Epidermal melanocyte (primary cell): ENCODE measurements around the gene NSG1.
"Not testable (repeated sequence)": the region's sequence is repeated elsewhere in the genome, so short reads cannot be mapped to it uniquely, and the experiment has no call there.

ENCODE experiments used
- DNase-seq: peaks from one replicate; pipeline ENCODE4 v3.0.0; 2011; ENCODE audit warnings: low spot score; ENCODE audit not compliant: insufficient read length

Gene NSG1, protein sequence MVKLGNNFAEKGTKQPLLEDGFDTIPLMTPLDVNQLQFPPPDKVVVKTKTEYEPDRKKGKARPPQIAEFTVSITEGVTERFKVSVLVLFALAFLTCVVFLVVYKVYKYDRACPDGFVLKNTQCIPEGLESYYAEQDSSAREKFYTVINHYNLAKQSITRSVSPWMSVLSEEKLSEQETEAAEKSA

GRCh38 chr4:4386736-4387392 is at the start of gene NSG1:
Gene NSG1 (plus strand): TSS chr4:4387102. CDS start chr4:4387630, 528 bp downstream.
- DNase-seq = no peak

DNA sequence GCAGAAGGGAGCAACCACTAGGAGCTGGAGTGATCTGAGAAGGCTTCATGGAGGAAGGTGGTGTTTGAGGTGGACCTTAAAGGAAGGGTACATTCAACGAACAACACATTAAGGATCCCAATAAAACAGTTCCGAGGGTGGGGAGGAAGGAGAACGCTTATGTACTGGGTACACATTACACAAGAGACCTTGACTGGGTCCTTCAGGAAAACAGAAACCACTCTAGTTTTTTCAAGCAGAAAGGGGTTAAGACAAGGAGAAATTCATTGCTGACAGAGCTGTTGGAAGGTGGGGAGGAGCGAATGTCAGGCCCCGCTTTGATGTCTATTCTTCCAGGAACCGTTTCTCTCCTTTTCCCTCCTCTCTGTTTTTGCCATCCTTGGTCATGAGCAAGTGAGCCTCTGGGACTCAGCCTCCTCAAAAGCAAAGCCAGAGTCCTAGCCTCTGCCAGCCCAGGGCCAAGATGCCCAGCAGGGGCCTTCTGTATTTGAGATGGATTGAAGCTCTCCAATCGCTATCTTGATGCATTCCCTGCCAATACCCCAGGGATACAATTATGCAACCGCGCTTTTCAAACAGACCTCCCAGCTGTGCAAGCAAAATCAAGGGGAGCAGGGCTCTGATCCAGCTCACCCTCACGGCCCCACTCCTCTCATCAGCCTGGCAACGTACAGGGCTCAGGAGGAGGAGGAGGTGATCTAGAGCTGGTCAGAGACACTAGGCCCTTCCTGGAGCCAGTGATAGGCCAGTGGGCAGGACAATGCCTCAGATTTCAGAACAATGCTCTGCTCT is 48.5 kb upstream of the NSG1 start:
- DNase-seq = no peak

- DNase-seq = no peak
Measured at GRCh38 chr4:4339504-4340085, 47.3 kb upstream of the NSG1 start.

GRCh38 chr4:4341861-4342650 is 44.8 kb upstream of the NSG1 start:
- no peak for DNase-seq

DNA sequence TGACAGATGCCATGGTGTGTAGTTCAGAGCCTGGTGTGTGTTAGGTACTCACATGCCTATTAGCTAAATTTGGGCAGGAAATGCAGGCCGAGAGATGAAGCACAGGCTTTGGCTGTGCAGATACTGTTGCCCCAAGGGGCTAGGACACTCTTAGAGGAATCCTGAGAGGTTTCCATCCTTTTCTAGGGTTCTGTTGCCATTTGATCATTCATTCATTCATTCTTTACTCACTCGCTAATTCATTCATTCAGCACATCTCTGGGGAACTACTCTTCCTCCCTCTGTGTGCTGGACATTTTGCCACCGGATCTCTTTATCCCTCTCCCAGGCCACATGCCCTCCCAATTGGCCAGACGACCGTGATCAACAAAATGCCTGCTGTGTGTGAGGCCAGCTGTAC is 43.9 kb upstream of the NSG1 start:
- DNase-seq = no peak

DNA sequence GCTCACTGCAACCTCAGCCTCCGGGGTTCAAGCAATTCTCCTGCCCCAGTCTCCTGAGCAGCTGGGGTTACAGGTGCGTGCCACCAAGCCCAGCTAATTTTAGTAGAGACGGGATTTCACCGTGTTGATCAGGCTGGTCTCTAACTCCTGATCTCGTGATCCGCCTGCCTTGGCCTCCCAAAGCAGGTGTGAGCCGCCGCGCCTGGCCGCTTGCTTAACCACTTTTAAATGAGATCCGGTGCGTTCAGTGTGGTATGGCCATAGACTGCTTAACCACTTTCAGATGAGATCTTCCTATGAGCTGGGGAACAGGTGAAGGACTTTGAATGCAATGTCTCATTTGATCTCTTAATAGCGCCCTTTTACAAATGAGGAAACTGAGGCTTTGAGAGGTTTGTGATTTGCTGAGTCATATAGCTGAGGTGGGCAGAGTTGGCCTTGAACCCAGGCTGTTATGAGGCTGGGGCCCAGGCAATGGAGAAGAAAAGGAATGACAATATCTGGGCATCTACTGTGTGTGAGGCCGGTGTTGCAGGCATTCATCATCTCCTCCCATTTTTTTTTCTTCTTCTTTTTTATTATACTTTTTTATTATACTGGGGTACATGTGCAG is 41.9 kb upstream of the NSG1 start:
- no peak for DNase-seq

GRCh38 chr4:4347585-4347984 is 39.3 kb upstream of the NSG1 start:
- no peak for DNase-seq

GRCh38 chr4:4348585-4348984 is 38.3 kb upstream of the NSG1 start:
- DNase-seq = not testable (repeated sequence)

DNA sequence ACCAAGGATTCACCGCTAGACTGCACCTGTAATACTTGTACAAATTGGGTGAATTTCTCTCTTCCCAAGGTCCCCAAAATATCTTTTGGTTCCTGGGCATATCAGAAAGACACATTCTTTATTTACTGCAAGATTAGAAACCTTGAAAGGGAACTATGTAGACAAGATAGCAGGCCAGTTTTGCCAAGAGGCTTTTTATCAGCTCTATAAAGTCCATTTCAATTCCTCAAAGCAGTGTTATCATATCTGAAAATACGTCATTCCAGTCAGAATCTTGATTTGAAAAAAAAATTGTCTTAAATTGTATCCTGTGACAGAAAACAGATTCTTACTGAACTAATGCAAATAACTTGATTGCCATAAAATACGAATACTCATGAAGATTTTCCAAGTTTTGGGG is 37.0 kb upstream of the NSG1 start:
- DNase-seq = no peak

DNA sequence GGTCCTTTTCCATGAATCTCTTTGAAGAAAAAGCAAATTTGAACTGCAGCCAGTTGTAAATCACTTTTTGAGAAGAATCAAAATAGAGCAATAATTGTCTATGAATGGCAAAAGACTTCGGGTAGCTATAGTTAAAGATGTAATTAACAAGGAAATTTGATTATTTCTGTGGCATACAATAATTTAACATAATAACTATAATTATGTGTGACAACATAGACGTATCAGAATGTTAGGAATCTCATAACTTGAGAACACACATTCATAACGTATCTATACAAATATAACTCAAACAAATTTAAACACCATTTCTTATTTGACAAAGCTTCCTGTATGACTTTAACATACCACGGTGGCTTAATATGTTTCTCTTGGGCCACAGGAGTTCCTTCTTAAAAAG is 36.0 kb upstream of the NSG1 start:
- no peak for DNase-seq

DNA sequence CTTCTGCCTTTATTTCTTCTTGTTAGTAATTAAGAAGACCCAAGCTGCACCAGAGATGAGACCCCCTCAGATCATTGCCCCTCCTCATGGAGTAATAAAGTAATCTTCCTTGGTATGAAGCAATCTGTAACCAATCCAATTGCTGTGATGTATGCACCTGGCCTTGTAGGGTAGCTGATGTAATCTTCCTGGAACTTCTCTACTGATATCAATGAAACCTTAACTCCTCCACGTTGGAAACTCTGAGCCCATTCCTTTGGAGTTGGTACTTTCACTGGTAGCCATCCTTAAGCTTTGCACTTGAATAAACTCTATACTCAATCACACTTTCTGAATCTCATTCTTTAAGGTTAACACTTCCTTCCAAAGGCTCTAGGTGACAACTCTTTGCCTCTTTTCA is 31.6 kb upstream of the NSG1 start:
- no peak for DNase-seq

- peak; percentile 45 for DNase-seq
Measured at GRCh38 chr4:4356106-4357041, 30.5 kb upstream of the NSG1 start.

- DNase-seq = peak; percentile 27
Measured at GRCh38 chr4:4358093-4358854, 28.6 kb upstream of the NSG1 start.

GRCh38 chr4:4361883-4362282 is 25.0 kb upstream of the NSG1 start:
- DNase-seq = no peak

- no peak for DNase-seq
Measured at GRCh38 chr4:4362991-4363697, 23.8 kb upstream of the NSG1 start.

DNA sequence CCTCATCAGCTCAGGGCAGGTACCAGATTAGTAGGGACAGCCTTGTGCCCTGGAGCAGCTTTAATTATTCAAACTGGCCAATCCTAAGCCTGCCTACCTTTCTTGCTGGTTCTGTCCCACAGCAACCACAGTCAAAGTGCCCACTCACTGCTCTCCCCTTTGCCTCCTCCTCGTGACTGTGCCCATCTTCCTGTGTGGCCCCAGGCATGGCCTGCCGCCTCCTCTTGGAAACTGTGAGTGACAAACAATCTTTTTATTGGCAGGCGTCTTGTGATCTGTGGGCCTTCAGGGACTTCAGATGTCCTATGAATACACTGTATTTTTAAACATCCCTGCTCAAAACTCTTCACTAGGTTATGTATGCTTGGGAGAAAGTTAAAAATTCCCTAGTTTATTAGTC is 22.8 kb upstream of the NSG1 start:
- DNase-seq = no peak

- no peak for DNase-seq
Measured at GRCh38 chr4:4364486-4365208, 22.3 kb upstream of the NSG1 start.
